ENCODE measurements around the gene RELL1. TPM values are rescaled to one million over a fixed set of nuclear protein-coding genes. Genes with fewer than 3 reads are reported as not detected.

RELL1 gene
- total RNA-seq, 1 donor from 2014 or later = 21.2 TPM

DNA sequence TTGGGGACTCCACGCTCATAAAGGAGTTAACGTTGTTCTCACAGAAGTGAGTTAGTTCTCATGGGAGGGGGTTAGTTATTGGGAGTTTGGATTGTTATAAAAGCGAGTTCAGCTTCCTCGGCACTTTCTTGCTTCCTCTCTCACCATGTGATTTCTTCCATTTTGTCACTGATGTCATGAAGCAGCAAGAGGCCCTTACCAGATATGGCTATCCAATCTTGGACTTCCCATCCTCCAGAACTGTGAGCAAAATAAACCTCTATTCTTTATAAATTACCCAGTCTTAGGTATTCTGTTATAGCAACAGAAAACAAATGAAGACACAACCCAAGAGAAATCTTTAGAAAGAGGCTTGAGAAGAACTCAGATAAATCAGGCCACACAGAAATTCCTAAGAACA lies 29.5 kb downstream of the RELL1 start:
- DNase-seq = no peak
- Mint-ChIP-seq H3K27ac (ENCODE audit: unreplicated experiment) (no peak overlapping the region), H3K36me3 (ENCODE audit: unreplicated experiment) (peaks cover 16% of the 10 kb centered on the region), H3K27me3 (ENCODE audit: unreplicated experiment) (peaks cover 3% of the 10 kb centered on the region), H3K4me1 (ENCODE audit: low read depth, unreplicated experiment) (peaks cover 6% of the 10 kb centered on the region), H3K9me3 (ENCODE audit: unreplicated experiment) (no peaks in the 10 kb centered on the region), H3K4me3 (ENCODE audit: unreplicated experiment) (no peak overlapping the region)
- TF ChIP-seq, protein P1, sequence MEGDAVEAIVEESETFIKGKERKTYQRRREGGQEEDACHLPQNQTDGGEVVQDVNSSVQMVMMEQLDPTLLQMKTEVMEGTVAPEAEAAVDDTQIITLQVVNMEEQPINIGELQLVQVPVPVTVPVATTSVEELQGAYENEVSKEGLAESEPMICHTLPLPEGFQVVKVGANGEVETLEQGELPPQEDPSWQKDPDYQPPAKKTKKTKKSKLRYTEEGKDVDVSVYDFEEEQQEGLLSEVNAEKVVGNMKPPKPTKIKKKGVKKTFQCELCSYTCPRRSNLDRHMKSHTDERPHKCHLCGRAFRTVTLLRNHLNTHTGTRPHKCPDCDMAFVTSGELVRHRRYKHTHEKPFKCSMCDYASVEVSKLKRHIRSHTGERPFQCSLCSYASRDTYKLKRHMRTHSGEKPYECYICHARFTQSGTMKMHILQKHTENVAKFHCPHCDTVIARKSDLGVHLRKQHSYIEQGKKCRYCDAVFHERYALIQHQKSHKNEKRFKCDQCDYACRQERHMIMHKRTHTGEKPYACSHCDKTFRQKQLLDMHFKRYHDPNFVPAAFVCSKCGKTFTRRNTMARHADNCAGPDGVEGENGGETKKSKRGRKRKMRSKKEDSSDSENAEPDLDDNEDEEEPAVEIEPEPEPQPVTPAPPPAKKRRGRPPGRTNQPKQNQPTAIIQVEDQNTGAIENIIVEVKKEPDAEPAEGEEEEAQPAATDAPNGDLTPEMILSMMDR (IDR thresholded peaks at IDR 0.05; ENCODE audit: partially characterized antibody, unreplicated experiment) = no peak

DNA sequence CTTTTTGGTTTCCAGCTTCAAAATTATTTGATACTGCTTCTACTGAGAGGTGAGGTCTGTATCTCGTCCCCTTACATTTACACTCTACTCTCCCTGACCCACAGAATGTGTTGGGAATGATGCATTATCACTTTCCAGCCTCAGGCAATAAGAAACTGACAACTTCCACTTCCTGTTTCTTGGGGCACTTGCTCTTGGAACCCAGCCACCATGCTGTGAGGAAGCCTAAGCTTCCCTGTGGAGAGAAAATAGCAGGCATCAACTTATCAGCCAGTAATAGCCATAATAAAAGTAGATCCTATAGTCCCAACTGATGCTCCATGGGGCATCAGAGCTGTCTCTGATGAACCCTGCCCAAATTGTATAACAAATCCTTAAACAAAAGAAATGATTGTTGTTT lies 32.6 kb downstream of the RELL1 start:
- H3K27me3 Mint-ChIP-seq (ENCODE audit: unreplicated experiment) = no peaks in the 10 kb centered on the region
- no peak overlapping the region for H3K4me3 Mint-ChIP-seq (ENCODE audit: unreplicated experiment)
- no peak overlapping the region for H3K27ac Mint-ChIP-seq (ENCODE audit: unreplicated experiment)
- peaks cover 16% of the 10 kb centered on the region for H3K36me3 Mint-ChIP-seq (ENCODE audit: unreplicated experiment)
- TF ChIP-seq, protein P1 (IDR thresholded peaks at IDR 0.05; ENCODE audit: partially characterized antibody, unreplicated experiment) = no peak
- H3K9me3 Mint-ChIP-seq (ENCODE audit: unreplicated experiment) = no peaks in the 10 kb centered on the region
- no peak for DNase-seq
- peaks cover 6% of the 10 kb centered on the region for H3K4me1 Mint-ChIP-seq (ENCODE audit: low read depth, unreplicated experiment)

DNA sequence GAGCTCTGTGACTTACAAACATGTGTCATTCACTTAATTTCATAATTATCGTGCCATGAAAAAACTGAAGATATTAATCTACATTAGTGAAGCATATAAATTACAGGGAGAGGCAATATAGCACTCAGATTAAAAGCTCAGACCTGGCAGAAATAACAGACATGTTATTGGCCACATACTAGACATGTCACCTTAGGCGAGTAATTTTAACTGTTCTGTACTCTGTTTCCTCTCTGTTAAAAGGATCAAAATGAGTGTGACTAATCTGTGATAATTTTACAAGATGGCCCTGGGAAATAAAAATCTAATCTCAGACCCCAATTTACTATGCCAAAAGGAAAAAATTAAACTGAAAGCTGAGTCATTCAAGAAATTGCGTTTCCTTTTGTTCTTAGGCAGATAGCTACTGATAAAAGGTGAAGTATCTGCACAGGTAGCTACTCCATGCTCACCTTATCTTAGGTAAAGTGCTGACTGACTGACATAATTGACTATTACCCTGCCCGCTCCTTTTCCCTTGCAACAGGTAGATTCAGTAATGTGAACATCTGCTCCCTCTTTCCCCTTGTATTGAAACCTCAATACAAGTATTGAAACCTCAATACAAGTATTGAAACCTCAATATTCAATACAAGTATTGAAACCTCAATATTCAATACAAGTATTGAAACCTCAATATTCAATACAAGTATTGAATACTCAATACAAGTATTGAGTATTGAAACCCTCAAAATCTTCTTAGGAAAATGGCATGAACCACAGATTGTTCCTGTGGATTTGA lies 33.2 kb downstream of the RELL1 start:
- Mint-ChIP-seq H3K4me3 (ENCODE audit: unreplicated experiment) (no peak overlapping the region), H3K4me1 (ENCODE audit: low read depth, unreplicated experiment) (peaks cover 7% of the 10 kb centered on the region), H3K9me3 (ENCODE audit: unreplicated experiment) (no peaks in the 10 kb centered on the region), H3K36me3 (ENCODE audit: unreplicated experiment) (peaks cover 16% of the 10 kb centered on the region), H3K27ac (ENCODE audit: unreplicated experiment) (no peak overlapping the region), H3K27me3 (ENCODE audit: unreplicated experiment) (no peaks in the 10 kb centered on the region)
- no peak for DNase-seq
- TF ChIP-seq, protein P1 (IDR thresholded peaks at IDR 0.05; ENCODE audit: partially characterized antibody, unreplicated experiment) = no peak

DNA sequence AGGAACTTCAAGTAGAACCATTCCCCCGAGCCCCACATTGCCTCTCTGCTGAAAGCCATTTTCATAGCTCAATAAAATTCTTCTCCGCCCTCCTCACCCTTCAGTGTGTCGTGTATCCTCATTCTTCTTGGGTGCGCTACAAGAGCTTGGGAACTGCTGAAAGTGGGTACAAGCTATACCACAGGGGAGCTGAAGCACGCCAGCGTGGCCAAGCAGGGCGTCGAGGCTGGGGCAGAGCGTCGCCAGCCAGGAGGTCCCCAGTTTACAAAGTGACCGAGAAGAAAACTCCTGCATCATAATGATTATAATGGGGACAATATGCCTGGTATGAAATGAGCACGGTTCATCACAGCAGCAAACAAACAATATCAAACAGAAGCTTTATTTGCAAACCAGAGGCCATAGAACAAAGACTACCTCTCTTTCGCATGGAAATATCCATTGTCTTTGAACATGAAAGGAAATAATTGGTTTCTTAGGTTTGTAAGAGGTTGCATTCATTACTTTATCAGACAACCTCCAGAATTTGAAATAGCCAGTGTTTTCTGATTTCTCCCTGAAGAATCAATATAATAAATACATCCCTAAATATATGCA lies 34.3 kb downstream of the RELL1 start:
- TF ChIP-seq, protein P1 (IDR thresholded peaks at IDR 0.05; ENCODE audit: partially characterized antibody, unreplicated experiment) = no peak
- Mint-ChIP-seq H3K27ac (ENCODE audit: unreplicated experiment) (no peak overlapping the region), H3K36me3 (ENCODE audit: unreplicated experiment) (peaks cover 16% of the 10 kb centered on the region), H3K4me1 (ENCODE audit: low read depth, unreplicated experiment) (peaks cover 7% of the 10 kb centered on the region), H3K27me3 (ENCODE audit: unreplicated experiment) (no peaks in the 10 kb centered on the region), H3K9me3 (ENCODE audit: unreplicated experiment) (no peaks in the 10 kb centered on the region), H3K4me3 (ENCODE audit: unreplicated experiment) (no peak overlapping the region)
- no peak for DNase-seq

DNA sequence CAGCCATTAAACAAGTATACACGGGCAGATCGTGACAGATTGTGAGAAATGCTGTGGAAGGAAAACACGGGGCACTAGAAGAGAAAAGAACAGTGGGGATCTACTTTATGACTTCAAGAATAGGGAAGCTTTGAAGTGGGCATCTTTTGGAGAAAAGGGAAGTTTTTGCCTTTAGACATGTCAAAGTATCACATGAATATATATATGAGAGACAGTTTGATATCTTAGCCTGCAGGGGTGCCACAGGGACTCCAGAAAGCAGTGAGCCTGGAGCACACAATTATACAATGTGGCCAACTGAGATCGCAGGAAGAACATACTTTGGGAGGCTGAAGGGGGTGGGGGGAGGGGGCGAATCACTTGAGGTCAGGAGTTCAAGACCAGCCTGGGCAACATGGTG lies 35.7 kb downstream of the RELL1 start:
- no peak for DNase-seq
- TF ChIP-seq, protein P1 (IDR thresholded peaks at IDR 0.05; ENCODE audit: partially characterized antibody, unreplicated experiment) = no peak
- Mint-ChIP-seq H3K4me1 (ENCODE audit: low read depth, unreplicated experiment) (peaks cover 15% of the 10 kb centered on the region), H3K27ac (ENCODE audit: unreplicated experiment) (no peak overlapping the region), H3K9me3 (ENCODE audit: unreplicated experiment) (no peaks in the 10 kb centered on the region), H3K4me3 (ENCODE audit: unreplicated experiment) (no peak overlapping the region), H3K36me3 (ENCODE audit: unreplicated experiment) (peaks cover 4% of the 10 kb centered on the region), H3K27me3 (ENCODE audit: unreplicated experiment) (no peaks in the 10 kb centered on the region)

All from glutamatergic neuron (in vitro differentiated cells).